Brain microvascular endothelial cell (primary cell): ENCODE results near the gene CNTROB.
A peak's percentile ranks its signal among the peaks of the same experiment; 100 is the strongest.

Experiments used
- DNase-seq: peaks from one replicate; pipeline ENCODE4 v3.0.0-alpha.2; 2020
- H3K27ac ChIP-seq: fragments of 250-450 bp; sonication (Bioruptor Pico); 2 replicates; pipeline ENCODE4 v1.5.1; 2020; ENCODE audit warnings: mild to moderate bottlenecking, moderate library complexity
- H3K27me3 ChIP-seq: fragments of 250-450 bp; sonication (Bioruptor Pico); replicated peaks from 2 replicates; pipeline ENCODE4 v1.5.1; 2020; ENCODE audit warnings: mild to moderate bottlenecking
- H3K36me3 ChIP-seq: fragments of 250-450 bp; sonication (Bioruptor Pico); replicated peaks from 2 replicates; pipeline ENCODE4 v1.5.1; 2020; ENCODE audit warnings: mild to moderate bottlenecking
- H3K4me3 ChIP-seq: 2 replicates; pipeline ENCODE4 v1.5.1; 2011; ENCODE audit warnings: low read depth, mild to moderate bottlenecking, control low read depth, low read length, moderate library complexity
- in situ Hi-C: cut with HindIII; loops from 2 replicates; pipeline ENCODE4 v1.10.0; 2017; ENCODE audit warnings: low sequenced_read_pairs, low pct_ligation_motif_present
- TF ChIP-seq, protein P1 (sequence below): IDR thresholded peaks from 2 replicates; pipeline ENCODE4 v1.5.1; 2011; ENCODE audit warnings: low read depth, mild to moderate bottlenecking, moderate library complexity, low read length, control low read depth, inconsistent platforms; ENCODE audit errors: missing control alignments

The CNTROB gene

DNA sequence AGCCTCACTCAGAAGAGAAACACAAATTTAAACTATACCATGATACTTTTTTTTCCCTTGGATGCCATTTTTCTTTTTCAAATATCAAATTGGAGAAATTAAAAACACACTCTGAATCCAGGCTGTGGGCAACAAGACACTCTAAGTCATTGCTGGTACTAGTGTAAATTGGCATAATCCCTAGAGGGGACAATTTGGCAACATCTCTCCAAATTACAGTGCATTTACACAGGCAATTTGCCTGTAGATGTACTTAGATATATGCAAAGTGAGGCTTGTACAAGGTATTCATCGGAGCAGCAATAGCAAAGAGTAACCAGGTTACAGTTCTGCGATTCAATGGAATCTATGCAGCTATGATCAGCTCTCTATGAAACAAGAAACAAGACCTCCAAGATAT lies 63.7 kb downstream of the CNTROB start:
- no peak overlapping the region for H3K4me3 ChIP-seq
- no peaks in the 10 kb centered on the region for H3K27me3 ChIP-seq
- no peak overlapping the region for H3K27ac ChIP-seq
- in situ Hi-C loops, result no loop called here
- DNase-seq, result no peak
- no peaks in the 10 kb centered on the region for H3K36me3 ChIP-seq
- TF ChIP-seq, protein P1, sequence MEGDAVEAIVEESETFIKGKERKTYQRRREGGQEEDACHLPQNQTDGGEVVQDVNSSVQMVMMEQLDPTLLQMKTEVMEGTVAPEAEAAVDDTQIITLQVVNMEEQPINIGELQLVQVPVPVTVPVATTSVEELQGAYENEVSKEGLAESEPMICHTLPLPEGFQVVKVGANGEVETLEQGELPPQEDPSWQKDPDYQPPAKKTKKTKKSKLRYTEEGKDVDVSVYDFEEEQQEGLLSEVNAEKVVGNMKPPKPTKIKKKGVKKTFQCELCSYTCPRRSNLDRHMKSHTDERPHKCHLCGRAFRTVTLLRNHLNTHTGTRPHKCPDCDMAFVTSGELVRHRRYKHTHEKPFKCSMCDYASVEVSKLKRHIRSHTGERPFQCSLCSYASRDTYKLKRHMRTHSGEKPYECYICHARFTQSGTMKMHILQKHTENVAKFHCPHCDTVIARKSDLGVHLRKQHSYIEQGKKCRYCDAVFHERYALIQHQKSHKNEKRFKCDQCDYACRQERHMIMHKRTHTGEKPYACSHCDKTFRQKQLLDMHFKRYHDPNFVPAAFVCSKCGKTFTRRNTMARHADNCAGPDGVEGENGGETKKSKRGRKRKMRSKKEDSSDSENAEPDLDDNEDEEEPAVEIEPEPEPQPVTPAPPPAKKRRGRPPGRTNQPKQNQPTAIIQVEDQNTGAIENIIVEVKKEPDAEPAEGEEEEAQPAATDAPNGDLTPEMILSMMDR, result no peak

DNA sequence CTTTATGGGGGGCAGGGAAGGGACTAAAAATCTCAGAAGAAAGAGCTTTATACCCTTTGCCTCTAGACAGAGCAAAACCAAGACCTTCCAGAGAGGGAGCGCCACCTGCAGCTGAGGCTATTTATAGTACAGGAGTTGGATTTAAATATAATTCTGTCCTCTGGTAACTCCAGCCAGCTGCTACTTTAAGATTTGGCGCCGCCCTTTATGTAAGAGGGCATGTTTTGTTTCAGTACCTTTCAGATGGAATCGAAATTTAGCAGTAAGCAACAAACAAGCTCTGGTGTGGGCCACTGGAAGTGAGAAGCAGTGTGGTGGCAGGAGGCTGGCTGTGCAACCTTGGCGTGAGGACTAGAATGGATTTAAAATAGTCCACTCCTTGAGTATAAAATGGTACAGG lies 65.2 kb downstream of the CNTROB start:
- in situ Hi-C loops, result no loop called here
- H3K4me3 ChIP-seq, result no peak overlapping the region
- H3K36me3 ChIP-seq, result no peaks in the 10 kb centered on the region
- TF ChIP-seq, protein P1, result peak; percentile 65
- peaks cover 7% of the 10 kb centered on the region for H3K27me3 ChIP-seq
- no peak for DNase-seq
- no peak overlapping the region for H3K27ac ChIP-seq
